HG02642 (cell line): ENCODE results near the gene VIM.
A peak's percentile ranks its signal among the peaks of the same experiment; 100 is the strongest.

Experiments
- ATAC-seq: cut with Tn5 transposase; IDR thresholded peaks from one replicate; pipeline ENCODE4 v1.9.1; 2021; ENCODE audit warnings: mild to moderate bottlenecking; ENCODE audit not compliant: unreplicated experiment, poor library complexity

Gene VIM

GRCh38 chr10:17229967-17230682 lies 2.1 kb downstream of the VIM start:
- peak; percentile 55 for ATAC-seq

DNA sequence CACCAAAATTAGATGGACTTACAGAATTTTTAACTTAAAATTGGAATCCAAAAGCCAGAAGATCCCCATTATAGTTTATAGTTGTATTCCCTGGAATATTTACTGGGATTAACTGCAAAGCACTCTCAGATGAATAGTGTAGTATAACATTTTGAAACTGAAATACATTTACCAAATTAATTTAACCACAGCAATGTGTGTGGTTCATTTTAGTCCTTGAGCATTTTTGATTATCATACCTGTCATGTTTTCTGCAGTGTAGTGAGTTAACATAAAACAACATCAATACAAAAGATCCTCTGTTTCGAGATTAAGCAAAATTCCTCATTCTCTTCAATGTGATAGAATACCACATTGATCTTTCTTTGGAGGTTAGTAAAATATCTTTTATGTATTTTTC lies 3.7 kb downstream of the VIM start:
- ATAC-seq, result no peak

DNA sequence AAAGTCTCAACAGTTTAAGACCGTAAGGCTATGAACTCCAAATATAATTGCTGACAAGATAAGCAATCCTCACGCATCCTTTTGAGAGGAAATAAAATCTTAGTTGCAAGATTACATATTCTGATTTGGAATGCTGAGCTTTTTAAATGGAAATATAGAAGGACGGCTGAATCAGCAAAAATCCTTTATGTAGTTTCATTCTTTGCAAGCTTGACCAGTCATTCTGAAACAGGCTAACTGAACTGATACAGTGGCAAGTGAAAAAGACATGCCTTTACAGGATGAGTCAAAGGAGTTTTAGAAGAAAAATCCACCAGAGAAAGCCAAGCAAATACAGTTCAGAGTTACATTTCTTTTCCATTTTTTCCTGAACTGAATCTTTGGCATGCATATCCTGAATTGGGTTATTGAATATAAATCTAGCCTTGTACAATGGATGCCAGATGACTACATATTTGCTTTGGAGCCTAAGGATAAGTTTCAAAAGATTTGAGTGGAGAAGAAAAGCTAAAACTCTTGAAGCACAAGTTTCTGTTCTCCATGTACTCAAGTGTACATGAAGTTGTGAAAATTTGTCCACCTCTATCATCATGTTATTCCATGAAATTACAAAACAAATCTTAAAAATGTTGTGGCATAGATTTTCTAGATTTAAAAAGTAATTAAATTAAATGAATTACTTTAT lies 4.4 kb downstream of the VIM start:
- ATAC-seq, result no peak

DNA sequence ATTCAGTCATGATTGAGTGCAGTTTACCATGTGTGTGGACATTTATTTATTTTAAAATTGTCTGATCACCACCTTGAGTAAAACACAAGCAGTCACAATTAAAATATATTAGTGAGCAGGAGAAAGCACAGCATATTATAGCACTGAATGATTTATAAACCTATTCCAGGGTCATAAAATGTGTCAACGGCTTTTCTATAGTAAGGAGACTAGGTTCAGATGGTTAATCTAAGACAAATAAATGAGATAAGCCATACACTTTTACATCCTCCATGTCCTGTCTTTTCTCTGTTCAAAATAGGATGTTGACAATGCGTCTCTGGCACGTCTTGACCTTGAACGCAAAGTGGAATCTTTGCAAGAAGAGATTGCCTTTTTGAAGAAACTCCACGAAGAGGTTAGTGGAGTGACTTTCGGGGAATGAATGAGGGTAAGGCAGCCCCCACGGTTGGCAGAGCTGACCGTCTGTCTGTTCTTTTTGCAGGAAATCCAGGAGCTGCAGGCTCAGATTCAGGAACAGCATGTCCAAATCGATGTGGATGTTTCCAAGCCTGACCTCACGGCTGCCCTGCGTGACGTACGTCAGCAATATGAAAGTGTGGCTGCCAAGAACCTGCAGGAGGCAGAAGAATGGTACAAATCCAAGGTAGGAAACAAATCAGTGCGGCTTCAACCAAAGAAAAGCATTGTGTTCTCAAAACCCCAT lies 5.4 kb downstream of the VIM start:
- no peak for ATAC-seq

DNA sequence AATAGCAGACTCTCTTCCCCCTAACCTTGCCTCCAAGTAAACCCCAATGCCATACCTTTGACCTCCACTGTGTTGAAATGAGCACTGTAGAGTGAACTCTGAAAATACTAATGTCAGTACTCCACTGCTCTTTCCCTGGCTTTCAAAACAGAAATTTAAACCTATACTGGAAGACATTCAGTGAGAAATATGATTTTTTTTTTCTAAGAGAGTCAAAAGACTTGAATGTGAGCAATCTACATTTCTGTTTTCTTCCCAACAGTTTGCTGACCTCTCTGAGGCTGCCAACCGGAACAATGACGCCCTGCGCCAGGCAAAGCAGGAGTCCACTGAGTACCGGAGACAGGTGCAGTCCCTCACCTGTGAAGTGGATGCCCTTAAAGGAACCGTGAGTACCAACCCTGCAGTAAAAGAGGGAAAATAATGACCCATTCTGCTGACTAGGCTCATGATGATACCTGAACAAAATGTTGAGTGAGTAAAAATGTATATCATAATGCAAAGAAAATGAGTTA lies 6.4 kb downstream of the VIM start:
- no peak for ATAC-seq

DNA sequence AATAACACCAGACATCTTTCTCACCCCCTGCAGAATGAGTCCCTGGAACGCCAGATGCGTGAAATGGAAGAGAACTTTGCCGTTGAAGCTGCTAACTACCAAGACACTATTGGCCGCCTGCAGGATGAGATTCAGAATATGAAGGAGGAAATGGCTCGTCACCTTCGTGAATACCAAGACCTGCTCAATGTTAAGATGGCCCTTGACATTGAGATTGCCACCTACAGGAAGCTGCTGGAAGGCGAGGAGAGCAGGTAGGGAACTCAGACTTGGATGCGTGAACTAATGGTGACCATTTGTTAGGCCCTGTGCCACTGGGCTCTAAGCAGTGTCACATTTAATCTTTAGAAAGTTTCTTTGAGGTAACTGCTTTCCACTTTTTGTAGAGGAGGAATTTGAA lies 7.1 kb downstream of the VIM start:
- no peak for ATAC-seq

- no peak for ATAC-seq
Observed at GRCh38 chr10:17236468-17237148, 8.6 kb downstream of the VIM start.

DNA sequence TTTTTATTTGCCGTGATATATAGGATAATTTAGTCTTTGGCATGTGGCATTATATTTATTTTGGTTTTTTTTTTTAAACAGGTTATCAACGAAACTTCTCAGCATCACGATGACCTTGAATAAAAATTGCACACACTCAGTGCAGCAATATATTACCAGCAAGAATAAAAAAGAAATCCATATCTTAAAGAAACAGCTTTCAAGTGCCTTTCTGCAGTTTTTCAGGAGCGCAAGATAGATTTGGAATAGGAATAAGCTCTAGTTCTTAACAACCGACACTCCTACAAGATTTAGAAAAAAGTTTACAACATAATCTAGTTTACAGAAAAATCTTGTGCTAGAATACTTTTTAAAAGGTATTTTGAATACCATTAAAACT lies 9.1 kb downstream of the VIM start:
- ATAC-seq, result no peak

GRCh38 chr10:17237915-17238444 lies 9.9 kb downstream of the VIM start:
- no peak for ATAC-seq

DNA sequence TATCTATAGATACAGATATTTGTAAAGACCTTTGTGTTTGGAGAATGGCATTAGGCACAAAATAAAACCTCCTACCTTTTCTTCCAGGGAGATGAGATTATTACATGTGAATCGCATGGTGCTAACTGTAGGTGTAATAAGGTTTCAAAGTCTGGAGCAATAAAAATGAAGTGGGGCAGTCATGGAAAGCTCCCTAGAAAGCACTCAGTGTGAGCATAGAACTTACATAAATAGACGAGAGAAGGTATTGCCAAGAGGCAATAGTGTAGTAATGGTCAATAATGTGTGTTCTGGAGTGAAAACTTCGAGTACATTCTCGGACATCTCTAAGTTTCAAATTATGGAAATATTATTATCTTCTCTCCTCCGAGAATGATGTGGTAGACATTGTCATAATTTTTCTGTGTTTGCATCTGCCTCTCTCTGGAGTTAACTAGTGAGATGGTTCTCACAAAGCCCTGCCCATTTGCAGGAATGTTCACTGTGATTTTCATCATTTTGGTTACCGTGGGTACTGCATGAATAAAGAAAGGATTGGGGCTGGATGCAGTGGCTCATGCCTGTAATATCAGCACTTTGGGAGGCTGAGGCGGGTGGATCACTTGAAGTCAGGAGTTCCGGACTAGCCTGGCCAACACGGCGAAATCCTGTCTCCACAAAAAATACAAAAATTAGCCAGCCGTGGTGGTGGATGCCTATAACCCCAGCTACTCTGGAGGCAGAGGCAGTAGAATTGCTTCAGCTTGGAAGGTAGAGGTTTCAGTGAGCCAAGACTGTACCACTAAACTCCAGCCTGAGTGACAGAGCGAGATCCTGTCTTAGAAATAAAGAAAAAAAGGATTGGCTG lies 10.6 kb downstream of the VIM start:
- ATAC-seq, result no peak

- no peak for ATAC-seq
Observed at GRCh38 chr10:17239345-17240085, 11.5 kb downstream of the VIM start.

DNA sequence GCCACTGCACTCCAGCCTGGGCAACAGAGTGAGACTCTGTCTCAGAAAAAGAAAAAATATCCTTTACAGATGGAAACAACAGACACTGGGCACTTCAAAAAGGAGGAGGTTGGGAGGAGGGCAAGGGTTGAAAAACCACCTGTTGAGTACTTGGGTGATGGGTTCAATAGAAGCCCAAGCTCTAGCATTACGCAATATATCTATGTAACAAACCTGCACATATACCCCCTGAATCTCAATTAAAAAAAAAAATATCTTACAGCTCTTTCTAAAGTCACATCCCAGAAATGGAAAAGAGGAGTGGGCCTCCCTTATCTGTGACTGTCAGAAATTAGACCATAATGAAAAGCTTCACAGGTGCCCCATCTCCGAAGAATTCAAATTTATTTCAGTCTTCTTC lies 12.1 kb downstream of the VIM start:
- no peak for ATAC-seq

GRCh38 chr10:17240616-17241015 lies 12.6 kb downstream of the VIM start:
- no peak for ATAC-seq

- ATAC-seq, result no peak
Observed at GRCh38 chr10:17241611-17242333, 13.7 kb downstream of the VIM start.

GRCh38 chr10:17244700-17245365 lies 16.8 kb downstream of the VIM start:
- no peak for ATAC-seq

DNA sequence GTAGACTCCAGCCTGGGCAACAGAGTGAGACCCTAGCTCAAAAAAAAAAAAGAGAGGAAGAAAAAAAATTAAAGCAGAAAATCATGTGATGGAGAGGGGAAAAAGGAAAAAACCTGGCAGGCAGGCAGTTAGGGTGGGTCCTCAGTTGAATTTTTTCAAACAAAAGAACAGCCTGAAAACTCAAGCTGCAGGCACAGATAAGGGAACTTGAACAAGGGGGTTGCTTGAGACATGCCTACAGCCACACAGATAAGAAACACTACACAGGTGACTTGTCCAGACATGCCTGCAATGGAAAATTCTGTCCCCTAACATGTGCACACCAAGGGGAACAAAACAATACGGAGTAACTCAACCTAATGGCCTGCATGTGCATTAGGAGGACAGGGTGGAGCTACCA lies 19.2 kb downstream of the VIM start:
- no peak for ATAC-seq

DNA sequence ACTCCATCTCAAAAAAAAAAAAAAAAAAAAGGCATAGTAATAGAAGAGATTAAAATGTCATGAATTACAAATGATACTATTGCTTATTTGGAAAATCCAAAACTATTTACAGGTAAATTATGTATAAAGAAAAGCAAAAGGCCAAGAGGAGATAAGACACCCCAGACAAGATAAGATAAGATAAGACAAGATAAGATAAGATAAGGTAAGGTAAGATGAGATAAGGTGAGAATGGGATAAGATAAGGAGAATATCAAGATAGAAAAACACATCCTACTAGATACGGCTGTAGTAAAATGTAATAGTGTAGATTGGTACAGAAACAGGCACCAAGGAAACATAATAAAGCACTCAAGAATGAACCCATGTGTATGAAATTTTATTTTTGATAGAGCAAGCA lies 20.9 kb downstream of the VIM start:
- ATAC-seq, result no peak

- ATAC-seq, result no peak
Observed at GRCh38 chr10:17249820-17250219, 21.8 kb downstream of the VIM start.
